HepG2 (cell line): Measurements from ENCODE around the gene INPP4B. TPM values are rescaled to one million over a fixed set of nuclear protein-coding genes. Genes with fewer than 3 reads are reported as not detected.

Experiments
- ATAC-seq: fragments of 200-7000 bp; cut with Tn5 transposase; 3 replicates; pipeline ENCODE4 v1.9.1; 2020; ENCODE audit warnings: mild to moderate bottlenecking, moderate library complexity
- BruUV-seq: library from RNA; stranded (reverse); fragments of 400-500 nt; replicated peaks from 2 replicates; lab custom pipeline; 2021; lab: Mats Ljungman, UMichigan
- CTCF ChIA-PET: fragments of 300-600 bp; formaldehyde crosslinking; extraction: SDS; loops from one replicate; lab custom pipeline; 2021; ENCODE audit warnings: low total read pairs, inconsistent platforms, low intra/inter-chr PET ratio; lab: Yijun Ruan, JAX
- POLR2A ChIA-PET: fragments of 350-600 bp; sonication (Branson Sonifier 250); formaldehyde crosslinking; loops from one replicate; lab custom pipeline; 2020; ENCODE audit warnings: antibody characterized with exemption, inconsistent platforms; lab: Yijun Ruan, JAX
- DNase-seq: peaks from one replicate; pipeline ENCODE4 v3.0.0-alpha.2; 2015; ENCODE audit warnings: low spot score
- FAIRE-seq: peaks from 3 replicates; lab custom pipeline; 2011; peaks lifted over from hg19 to GRCh38; lab: Jason Lieb, UNC
- H2AFZ ChIP-seq: one replicate; pipeline ENCODE4 v1.6.1; 2011; ENCODE audit warnings: low read length, inconsistent platforms
- H3K27ac ChIP-seq: fragments of 300-600 bp; 3 replicates; pipeline ENCODE4 v1.8.0; 2011; ENCODE audit warnings: mixed run types, mild to moderate bottlenecking, mixed read lengths, low read length, inconsistent platforms; ENCODE audit not compliant: insufficient read depth; ENCODE audit errors: extremely low read length
- H3K27me3 ChIP-seq, 2 experiments: fragments of 200-600 bp in 1 of 2; 2 replicates in 1 of 2; 3 replicates in 1 of 2; pipeline versions ENCODE4 v1.6.0 to v1.8.0; 2011; ENCODE audit warnings: low read length in 2 of 2, mild to moderate bottlenecking in 2 of 2, moderate library complexity in 2 of 2, inconsistent platforms in 1 of 2; ENCODE audit not compliant: insufficient read depth in 2 of 2, control insufficient read depth in 1 of 2
- H3K36me3 ChIP-seq, 2 experiments: fragments of 200-600 bp in 1 of 2; replicated peaks in 1 of 2; 2 replicates in 1 of 2; 3 replicates in 1 of 2; pipeline versions ENCODE4 v1.5.1 to v1.8.0; 2011; ENCODE audit warnings: low read length in 2 of 2, inconsistent platforms in 1 of 2; ENCODE audit not compliant: insufficient read depth in 2 of 2, control insufficient read depth in 1 of 2
- H3K4me1 ChIP-seq: 2 replicates; pipeline ENCODE4 v1.5.1; 2012; ENCODE audit warnings: low read length, inconsistent platforms; ENCODE audit not compliant: insufficient read depth
- H3K4me2 ChIP-seq: 2 replicates; pipeline ENCODE4 v1.6.0; 2011; ENCODE audit warnings: low read depth, low read length, inconsistent platforms
- H3K4me3 ChIP-seq, 3 experiments: fragments of 200-600 bp in 1 of 3; sonication (generic), shearing (Covaris generic) in 1 of 3; replicated peaks in 1 of 3; 2 replicates each; pipeline ENCODE4 v1.5.1; 2011 to 2016; ENCODE audit warnings: low read length in 3 of 3, inconsistent platforms in 2 of 3, low read depth in 2 of 3, mild to moderate bottlenecking in 2 of 3, control low read depth in 1 of 3, mixed read lengths in 1 of 3; ENCODE audit not compliant: insufficient read depth in 1 of 3
- H3K79me2 ChIP-seq: one replicate; pipeline ENCODE4 v1.6.1; 2011; ENCODE audit warnings: low read length, inconsistent platforms; ENCODE audit not compliant: insufficient read depth
- H3K9ac ChIP-seq: 2 replicates; pipeline ENCODE4 v1.6.0; 2011; ENCODE audit warnings: mild to moderate bottlenecking, low read depth, low read length, inconsistent platforms; ENCODE audit not compliant: insufficient read depth
- H3K9me3 ChIP-seq: 2 replicates; pipeline ENCODE4 v1.5.1; 2012; ENCODE audit warnings: mild to moderate bottlenecking, low read length
- H4K20me1 ChIP-seq: 2 replicates; pipeline ENCODE4 v1.6.0; 2011; ENCODE audit warnings: inconsistent platforms, mild to moderate bottlenecking, low read length, moderate library complexity; ENCODE audit not compliant: insufficient read depth
- ERF ChIP-seq: IDR thresholded peaks from 2 replicates; pipeline ENCODE4 v1.6.1; 2018; ENCODE audit warnings: missing biosample characterization, missing genetic modification reagents
- HMG20A ChIP-seq: IDR thresholded peaks from 2 replicates; pipeline ENCODE4 v1.6.1; 2016; ENCODE audit warnings: borderline replicate concordance
- HOXA5 ChIP-seq: sonication (generic); formaldehyde crosslinking; IDR thresholded peaks from 2 replicates; pipeline ENCODE4 v1.4.0; 2020; ENCODE audit warnings: missing genetic modification reagents
- IKZF1 ChIP-seq: fragments of 450-650 bp; IDR thresholded peaks from 2 replicates; pipeline ENCODE4 v1.7.1; 2016
- ISL2 ChIP-seq: sonication (generic); formaldehyde crosslinking; IDR thresholded peaks from 2 replicates; pipeline ENCODE4 v1.5.0; 2020; ENCODE audit warnings: missing genetic modification reagents
- KDM5A ChIP-seq: fragments of 200-600 bp; sonication (generic); IDR thresholded peaks from 2 replicates; pipeline ENCODE4 v1.7.0; 2018; ENCODE audit warnings: antibody characterized with exemption, mild to moderate bottlenecking, low read length, borderline replicate concordance
- NFKBIZ ChIP-seq: IDR thresholded peaks from 2 replicates; pipeline ENCODE4 v1.6.1; 2018; ENCODE audit warnings: missing genetic modification reagents, missing compliant biosample characterization
- SKIL ChIP-seq: sonication (generic); formaldehyde crosslinking; IDR thresholded peaks from 2 replicates; pipeline ENCODE4 v1.8.0; 2022; ENCODE audit warnings: missing genetic modification reagents, mild to moderate bottlenecking, moderate library complexity, borderline replicate concordance
- SNRNP70 ChIP-seq: fragments of 200-400 bp; formaldehyde crosslinking; IDR thresholded peaks from 2 replicates; pipeline ENCODE4 v1.6.1; 2017; ENCODE audit warnings: mild to moderate bottlenecking, low read depth, low read length, moderate library complexity
- TCF7 ChIP-seq: sonication (generic); IDR thresholded peaks from 2 replicates; pipeline ENCODE4 v1.6.1; 2016; ENCODE audit warnings: antibody characterized with exemption, low read depth
- ZBTB46 ChIP-seq: sonication (generic); formaldehyde crosslinking; IDR thresholded peaks from 2 replicates; pipeline ENCODE4 v1.4.0; 2020; ENCODE audit warnings: mild to moderate bottlenecking, missing genetic modification reagents, borderline replicate concordance
- ZFP36 ChIP-seq: fragments of 150-350 bp; IDR thresholded peaks from 2 replicates; pipeline ENCODE4 v1.6.1; 2018; ENCODE audit warnings: borderline replicate concordance, low read length, low read depth; ENCODE audit not compliant: partially characterized antibody
- ZNF460 ChIP-seq: sonication (generic); formaldehyde crosslinking; IDR thresholded peaks from 2 replicates; pipeline ENCODE4 v1.5.1; 2020; ENCODE audit warnings: missing genetic modification reagents, mild to moderate bottlenecking, borderline replicate concordance
- ZNF549 ChIP-seq: sonication (generic); formaldehyde crosslinking; IDR thresholded peaks from 2 replicates; pipeline ENCODE4 v1.5.0; 2020; ENCODE audit warnings: missing genetic modification reagents
- ZNF780A ChIP-seq: sonication (generic); formaldehyde crosslinking; IDR thresholded peaks from 2 replicates; pipeline ENCODE4 v1.8.0; 2022; ENCODE audit warnings: mild to moderate bottlenecking, missing genetic modification reagents, moderate library complexity
- WGBS: methylation state at CpG from one replicate; pipeline ENCODE4 v1.1.6; 2017; ENCODE audit warnings: low lambda C conversion rate; 5-methylcytosine and 5-hydroxymethylcytosine counted together
- in situ Hi-C: cut with HindIII; loops from 2 replicates; pipeline ENCODE4 v1.10.0; 2017; ENCODE audit warnings: low pct_unique_long_range_greater_than_20kb; ENCODE audit not compliant: extremely low pct_ligation_motif_present
- intact Hi-C: fragments of 100-400 bp; cut with micrococcal nuclease; formaldehyde crosslinking; loops from one replicate; pipeline ENCODE4 v1.10.0; 2022; ENCODE audit not compliant: unreplicated experiment
- polyA plus RNA-seq, 8 experiments: library from polyadenylated mRNA; depleted of rRNA in 3 of 8; stranded (reverse) in 7 of 8; unstranded in 1 of 8; fragments of >200 nt; fragmentation: Illumina TruSeq in 4 of 8; extraction: Trizol in 4 of 8; gene quantifications; 2 replicates each; pipeline versions ENCODE4 v1.2.1 to v1.2.3, GENCODE V29; 2011 to 2016; ENCODE audit warnings: low read depth in 4 of 8, missing spikeins in 1 of 8, mixed read lengths in 1 of 8; ENCODE audit not compliant: insufficient read depth in 1 of 8
- total RNA-seq, 5 experiments: library from RNA; depleted of rRNA; stranded (reverse); fragments of >200 nt; fragmentation: Illumina TruSeq; extraction: Trizol; gene quantifications; 2 replicates each; pipeline ENCODE4 v1.2.3, GENCODE V29; 2016; ENCODE audit warnings: low read depth in 1 of 5

The INPP4B gene
- total and polyA plus RNA-seq, 2 of the 13 experiments (the other 11 are each of a cell fraction or from before 2014, with no cell fraction given): not detected

- in situ Hi-C loops (no loop called here), intact Hi-C loops (no loop called here)
- H3K27ac ChIP-seq: no peak overlapping the region
- WGBS: 0% methylated on average over 1 of the region's 1 CpG
- no peaks in the 10 kb centered on the region for H3K9me3 ChIP-seq
- no TSS peak for BruUV-seq
- no peak overlapping the region for H3K4me3 ChIP-seq
- no peaks in the 10 kb centered on the region for H3K79me2 ChIP-seq
- CTCF ChIA-PET: no interaction called here
- no peak for TF ChIP-seq ISL2 (CRISPR knock-in tag)
- TF ChIP-seq ZFP36: no peak
- no peak for TF ChIP-seq ZBTB46 (CRISPR knock-in tag)
- TF ChIP-seq SKIL (CRISPR knock-in tag): no peak
- no peak for TF ChIP-seq HOXA5
- no peak for TF ChIP-seq IKZF1
- TF ChIP-seq SNRNP70: no peak
- TF ChIP-seq NFKBIZ (CRISPR knock-in tag): no peak
- TF ChIP-seq ZNF549 (CRISPR knock-in tag): no peak
- TF ChIP-seq ZNF460: no peak
- no peak for TF ChIP-seq TCF7
- TF ChIP-seq KDM5A: no peak
- no peak for TF ChIP-seq ZNF780A
- TF ChIP-seq ERF (CRISPR knock-in tag): no peak
- no peak for TF ChIP-seq HMG20A (CRISPR knock-in tag)
- H2AFZ ChIP-seq: no peak overlapping the region
- H3K36me3 ChIP-seq: no peaks in the 10 kb centered on the region
- no peaks in the 10 kb centered on the region; a peak in 1 of 5 replicates for H3K27me3 ChIP-seq
- no peaks in the 10 kb centered on the region for H4K20me1 ChIP-seq
- no peaks in the 10 kb centered on the region for H3K4me1 ChIP-seq
- FAIRE-seq (no peak), DNase-seq (no peak), ATAC-seq (no peak)
- POLR2A ChIA-PET: no interaction called here
- H3K9ac ChIP-seq: no peak overlapping the region
- no peak overlapping the region for H3K4me2 ChIP-seq
Measured at GRCh38 chr4:142778430-142778829, 67.7 kb downstream of the INPP4B start.
